AG04449 (cell line): ENCODE results near the gene TIA1.

Experiments
- CTCF ChIA-PET: fragments of 350-600 bp; formaldehyde crosslinking; extraction: SDS; loops from one replicate; lab custom pipeline; 2021; ENCODE audit warnings: antibody characterized with exemption; lab: Yijun Ruan, JAX
- POLR2A ChIA-PET: fragments of 400-600, 350-600 bp; formaldehyde crosslinking; extraction: SDS; loops from one replicate; lab custom pipeline; 2020; ENCODE audit warnings: antibody characterized with exemption, inconsistent platforms; lab: Yijun Ruan, JAX
- DNase-seq: peaks from one replicate; pipeline ENCODE4 v3.0.0-alpha.2; 2010; ENCODE audit warnings: low read depth, low spot score
- H3K4me3 ChIP-seq: 2 replicates; pipeline ENCODE4 v1.5.1; 2011; ENCODE audit warnings: low read depth, mild to moderate bottlenecking, control low read depth, low read length
- TF ChIP-seq, protein P1 (sequence below): IDR thresholded peaks from one replicate; pipeline ENCODE4 v1.5.1; 2011; ENCODE audit warnings: mild to moderate bottlenecking, moderate library complexity, low read length, control low read depth, inconsistent platforms; ENCODE audit not compliant: insufficient read depth; ENCODE audit errors: missing control alignments

Gene TIA1

DNA sequence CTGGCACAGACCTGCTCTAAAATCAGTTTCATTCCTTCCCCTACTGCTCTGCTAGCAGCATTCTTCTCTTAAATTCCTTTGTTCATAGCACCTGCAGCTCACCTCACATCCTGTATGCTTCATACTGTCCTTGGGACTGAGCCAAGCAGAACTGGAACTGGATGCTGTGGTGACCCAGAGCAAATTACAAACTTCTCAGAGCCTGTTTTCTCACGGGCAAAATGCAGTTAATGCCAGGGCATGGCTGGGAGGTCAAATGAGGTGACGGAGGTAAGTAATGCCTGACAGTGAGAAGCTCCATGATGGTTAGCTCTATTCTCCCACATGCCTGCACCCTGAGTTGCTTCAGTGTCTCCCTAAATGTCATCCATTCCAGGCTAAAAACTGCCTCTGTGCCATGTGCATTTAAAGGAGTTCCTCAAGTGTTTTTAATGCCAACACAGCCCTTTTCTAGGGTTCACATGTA lies 87.3 kb downstream of the TIA1 start:
- POLR2A ChIA-PET: no interaction called here

DNA sequence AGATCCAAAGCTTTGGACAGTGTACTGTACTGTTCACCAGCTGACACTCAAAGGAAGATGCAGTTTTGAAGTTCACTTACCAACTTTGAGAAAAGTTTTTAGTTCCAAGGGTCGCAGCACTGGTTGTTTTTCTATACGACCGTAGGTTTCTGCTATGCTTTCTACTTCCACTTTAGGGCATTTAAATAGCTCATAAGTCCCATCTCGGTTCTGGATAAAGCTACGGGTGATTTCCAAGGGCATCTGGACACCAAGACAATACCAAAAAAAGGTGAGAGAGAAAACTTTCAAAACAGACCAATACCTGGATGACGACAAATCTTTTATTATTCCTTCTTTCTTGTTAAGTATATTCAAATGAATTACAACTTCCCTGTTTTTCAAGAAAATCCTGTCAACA lies 87.9 kb downstream of the TIA1 start:
- POLR2A ChIA-PET: no interaction called here
- CTCF ChIA-PET: interaction anchor here (0.8 to 1.2 kb wide), 2 partner anchors 9 to 247 kb away, joined by 3 to 4 read pairs; no protein-coding TSS in a partner anchor
- no peak for DNase-seq

More for the DNA sequence above, 87.3 kb downstream of the TIA1 start:
- TF ChIP-seq, protein P1, sequence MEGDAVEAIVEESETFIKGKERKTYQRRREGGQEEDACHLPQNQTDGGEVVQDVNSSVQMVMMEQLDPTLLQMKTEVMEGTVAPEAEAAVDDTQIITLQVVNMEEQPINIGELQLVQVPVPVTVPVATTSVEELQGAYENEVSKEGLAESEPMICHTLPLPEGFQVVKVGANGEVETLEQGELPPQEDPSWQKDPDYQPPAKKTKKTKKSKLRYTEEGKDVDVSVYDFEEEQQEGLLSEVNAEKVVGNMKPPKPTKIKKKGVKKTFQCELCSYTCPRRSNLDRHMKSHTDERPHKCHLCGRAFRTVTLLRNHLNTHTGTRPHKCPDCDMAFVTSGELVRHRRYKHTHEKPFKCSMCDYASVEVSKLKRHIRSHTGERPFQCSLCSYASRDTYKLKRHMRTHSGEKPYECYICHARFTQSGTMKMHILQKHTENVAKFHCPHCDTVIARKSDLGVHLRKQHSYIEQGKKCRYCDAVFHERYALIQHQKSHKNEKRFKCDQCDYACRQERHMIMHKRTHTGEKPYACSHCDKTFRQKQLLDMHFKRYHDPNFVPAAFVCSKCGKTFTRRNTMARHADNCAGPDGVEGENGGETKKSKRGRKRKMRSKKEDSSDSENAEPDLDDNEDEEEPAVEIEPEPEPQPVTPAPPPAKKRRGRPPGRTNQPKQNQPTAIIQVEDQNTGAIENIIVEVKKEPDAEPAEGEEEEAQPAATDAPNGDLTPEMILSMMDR: no peak
- no peak for DNase-seq
- CTCF ChIA-PET: interaction anchor here (1.2 kb wide), 1 partner anchor 10 kb away, joined by 4 read pairs; no protein-coding TSS in a partner anchor
- H3K4me3 ChIP-seq: no peak overlapping the region

More for the DNA sequence above, 87.9 kb downstream of the TIA1 start:
- TF ChIP-seq, protein P1: no peak
- H3K4me3 ChIP-seq: no peak overlapping the region
